WTC11 (cell line): Measurements from ENCODE around the gene MICAL2.

Experiments used
- FOXJ3 ChIP-seq: sonication (generic); formaldehyde crosslinking; IDR thresholded peaks from 2 replicates; pipeline ENCODE4 v1.9.0; 2021; ENCODE audit warnings: missing genetic modification reagents, mild to moderate bottlenecking, borderline replicate concordance
- ZNF423 ChIP-seq: fragments of 250-450 bp; sonication (Bioruptor Pico); IDR thresholded peaks from 2 replicates; pipeline ENCODE4 v2.1.2; 2022; ENCODE audit warnings: mild to moderate bottlenecking, moderate library complexity
- TF ChIP-seq, protein P1 (sequence below): fragments of 200-600 bp; IDR thresholded peaks from 2 replicates; pipeline ENCODE4 v1.8.0; 2022; ENCODE audit warnings: antibody characterized with exemption

- no peak for TF ChIP-seq FOXJ3 (CRISPR knock-in tag)
- TF ChIP-seq, protein P1, sequence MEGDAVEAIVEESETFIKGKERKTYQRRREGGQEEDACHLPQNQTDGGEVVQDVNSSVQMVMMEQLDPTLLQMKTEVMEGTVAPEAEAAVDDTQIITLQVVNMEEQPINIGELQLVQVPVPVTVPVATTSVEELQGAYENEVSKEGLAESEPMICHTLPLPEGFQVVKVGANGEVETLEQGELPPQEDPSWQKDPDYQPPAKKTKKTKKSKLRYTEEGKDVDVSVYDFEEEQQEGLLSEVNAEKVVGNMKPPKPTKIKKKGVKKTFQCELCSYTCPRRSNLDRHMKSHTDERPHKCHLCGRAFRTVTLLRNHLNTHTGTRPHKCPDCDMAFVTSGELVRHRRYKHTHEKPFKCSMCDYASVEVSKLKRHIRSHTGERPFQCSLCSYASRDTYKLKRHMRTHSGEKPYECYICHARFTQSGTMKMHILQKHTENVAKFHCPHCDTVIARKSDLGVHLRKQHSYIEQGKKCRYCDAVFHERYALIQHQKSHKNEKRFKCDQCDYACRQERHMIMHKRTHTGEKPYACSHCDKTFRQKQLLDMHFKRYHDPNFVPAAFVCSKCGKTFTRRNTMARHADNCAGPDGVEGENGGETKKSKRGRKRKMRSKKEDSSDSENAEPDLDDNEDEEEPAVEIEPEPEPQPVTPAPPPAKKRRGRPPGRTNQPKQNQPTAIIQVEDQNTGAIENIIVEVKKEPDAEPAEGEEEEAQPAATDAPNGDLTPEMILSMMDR = no peak
- no peak for TF ChIP-seq ZNF423
Observed at GRCh38 chr11:12170984-12171383, 60.6 kb downstream of the MICAL2 start.
